GM19351 (cell line): ENCODE measurements around the gene CHD2.
"Not testable (repeated sequence)": the region's sequence is repeated elsewhere in the genome, so short reads cannot be mapped to it uniquely, and the experiment has no call there.

Experiments used
- ATAC-seq: cut with Tn5 transposase; IDR thresholded peaks from one replicate; pipeline ENCODE4 v1.9.1; 2021; ENCODE audit warnings: mild to moderate bottlenecking, moderate library complexity; ENCODE audit not compliant: unreplicated experiment

CHD2 gene

DNA sequence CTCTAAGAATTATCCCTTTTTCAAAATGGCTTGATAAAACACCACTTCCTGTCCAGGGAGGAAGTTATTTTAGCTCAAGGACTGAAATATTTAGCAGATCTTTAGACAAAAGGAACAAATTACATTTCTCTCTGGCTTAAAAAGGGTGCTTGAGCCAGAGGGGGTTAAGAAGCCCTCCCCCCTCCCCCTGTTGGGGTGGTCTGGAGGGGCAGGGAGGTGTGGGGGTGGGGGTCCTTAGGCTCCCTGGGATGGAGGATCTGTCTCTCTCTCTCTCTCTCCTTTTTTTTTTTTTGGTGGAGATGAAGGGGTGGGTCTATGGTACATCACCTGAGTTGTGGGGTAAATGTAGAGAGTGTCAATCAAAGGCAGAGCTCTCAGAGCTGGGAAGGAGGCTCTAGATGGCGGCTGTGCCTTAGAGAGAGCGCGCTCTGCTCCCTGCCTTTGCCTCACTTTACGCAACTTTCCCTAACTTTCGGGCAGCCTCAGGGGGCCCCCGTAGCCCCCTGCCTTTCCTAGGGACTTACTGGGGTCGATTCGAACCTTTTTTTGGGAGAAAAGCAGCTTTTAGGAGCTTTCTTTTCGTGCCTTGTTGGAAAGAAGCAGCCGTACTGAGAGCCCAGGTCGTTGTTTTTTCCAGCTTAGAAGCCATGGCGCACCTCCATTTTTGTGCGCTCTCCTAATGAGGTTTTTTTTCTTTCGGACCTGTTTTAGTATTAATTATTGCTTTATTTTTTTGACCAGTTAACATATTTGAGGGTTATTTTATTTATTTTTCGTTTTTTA lies at the start of gene CHD2:
CHD2 (plus strand) TSS at position 377 of the 783 bp plus-strand sequence. CDS start 914 bp downstream, outside the sequence.
- ATAC-seq, result peak; percentile 66

DNA sequence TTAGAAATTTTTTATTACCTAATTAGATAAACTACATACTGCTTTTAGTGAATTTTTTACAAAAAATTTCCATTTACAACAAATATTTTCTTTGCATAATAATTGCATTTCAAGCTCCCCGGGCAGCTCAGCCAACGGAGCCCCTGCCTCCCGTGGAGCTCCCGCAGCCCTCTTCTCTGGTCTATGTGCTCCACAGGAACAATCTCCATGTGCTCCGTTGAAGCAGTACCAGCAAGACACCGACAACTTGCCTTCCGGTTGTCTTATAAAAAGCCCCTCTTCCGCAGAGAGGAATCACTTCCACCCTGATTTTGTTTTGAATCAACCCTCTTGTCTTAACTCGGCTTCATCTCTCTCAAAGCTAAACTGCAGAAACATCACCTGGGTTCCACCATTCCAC lies 46.9 kb upstream of the CHD2 start:
- no peak for ATAC-seq

GRCh38 chr15:92861742-92862141 lies 38.4 kb upstream of the CHD2 start:
- ATAC-seq, result no peak

DNA sequence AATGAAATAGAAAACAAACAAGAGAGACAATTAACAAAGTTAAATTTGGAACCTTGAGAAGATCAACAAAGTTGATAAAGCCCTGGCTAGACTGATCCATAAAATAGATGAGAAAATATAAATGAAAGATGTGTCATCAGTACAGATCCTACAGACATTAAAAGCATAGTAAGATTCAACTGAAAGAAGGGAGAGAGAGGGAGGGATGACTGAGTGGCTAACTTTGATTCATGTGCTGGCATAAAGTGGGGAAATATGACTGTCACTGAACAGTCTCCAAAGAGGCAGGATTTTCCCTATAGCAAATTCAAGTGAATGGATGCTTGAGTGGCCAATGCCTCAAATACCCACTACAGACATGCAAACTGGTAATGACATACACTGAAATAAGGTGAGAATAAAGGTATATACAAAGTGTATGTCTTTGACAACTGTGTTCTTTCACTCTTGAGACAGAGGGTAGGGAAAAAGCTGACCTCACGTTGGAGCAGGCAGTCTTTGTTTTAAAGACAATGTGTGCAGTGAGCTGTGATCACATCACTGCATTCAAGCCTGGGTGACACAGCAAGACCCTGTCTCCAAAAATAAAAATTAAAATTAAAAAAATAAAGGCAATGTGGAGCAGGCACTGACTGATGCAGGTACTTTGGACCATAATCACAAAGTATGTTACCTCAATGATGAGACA lies 35.9 kb upstream of the CHD2 start:
- ATAC-seq, result no peak

GRCh38 chr15:92869263-92869940 lies 30.7 kb upstream of the CHD2 start:
- ATAC-seq, result no peak

DNA sequence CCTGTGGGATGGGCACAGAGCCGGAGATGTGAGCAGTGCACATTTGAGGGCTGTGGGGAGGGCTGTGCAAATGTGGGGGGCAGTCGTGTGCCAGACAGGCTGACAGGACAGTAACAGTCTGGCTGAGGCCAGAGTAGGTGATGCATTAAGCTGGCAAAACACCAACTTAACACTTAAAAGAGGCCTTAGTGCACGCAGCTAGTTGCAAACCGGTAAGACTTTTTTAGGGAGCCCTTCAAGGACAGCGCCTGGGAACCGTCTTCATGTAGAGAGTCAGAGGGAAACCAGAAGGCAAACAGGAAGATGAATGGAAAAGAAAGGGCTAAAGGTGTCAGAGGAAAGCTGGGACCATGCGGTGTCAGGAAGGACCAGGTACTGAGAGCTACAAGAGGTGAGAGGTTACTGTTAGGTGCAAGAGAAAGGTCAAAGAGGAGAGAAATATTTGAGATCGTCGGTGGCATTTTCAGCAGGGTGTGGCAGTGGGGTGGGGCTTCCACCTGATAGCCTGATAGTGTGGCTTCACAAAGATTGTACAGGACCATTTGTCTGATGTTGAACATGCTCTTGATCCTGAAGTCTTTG lies 30.0 kb upstream of the CHD2 start:
- ATAC-seq, result no peak

DNA sequence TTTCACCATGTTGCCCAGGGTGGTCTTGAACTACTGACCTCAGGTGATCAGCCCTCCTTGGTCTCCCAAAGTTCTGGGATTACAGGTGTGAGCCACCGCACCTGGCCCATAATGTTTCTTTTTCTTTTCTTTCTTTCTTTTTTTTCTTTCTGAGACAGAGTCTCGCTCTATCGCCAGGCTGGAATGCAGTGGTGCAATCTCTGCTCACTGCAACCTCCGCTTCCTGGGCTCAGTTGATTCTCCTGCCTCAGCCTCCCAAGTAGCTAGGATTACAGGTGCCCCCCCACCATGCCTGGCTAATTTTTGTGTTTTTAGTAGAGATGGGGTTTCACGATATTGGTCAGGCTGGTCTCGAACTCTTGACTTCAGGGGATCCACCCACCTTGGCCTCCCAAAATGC lies 27.2 kb upstream of the CHD2 start:
- ATAC-seq, result not testable (repeated sequence)

DNA sequence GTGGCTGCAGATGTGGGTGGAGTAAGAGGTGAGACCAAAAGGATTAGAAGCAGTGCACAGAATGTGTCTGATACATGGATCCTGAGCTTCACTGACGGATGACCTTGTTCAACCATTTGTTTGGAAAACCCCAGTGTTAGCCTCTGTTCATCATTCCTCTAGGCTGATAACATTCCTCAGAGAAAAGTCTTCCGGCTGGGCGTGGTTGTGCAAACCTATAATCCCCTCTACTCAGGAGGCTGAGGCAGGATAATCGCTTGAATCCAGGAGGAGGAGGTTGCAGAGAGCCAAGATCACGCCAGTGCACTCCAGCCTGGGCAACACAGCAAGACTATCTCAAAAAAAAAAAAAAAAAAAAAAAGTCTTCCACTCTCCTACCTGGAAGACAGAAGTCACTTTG lies 23.1 kb upstream of the CHD2 start:
- no peak for ATAC-seq

GRCh38 chr15:92877416-92877815 lies 22.7 kb upstream of the CHD2 start:
- ATAC-seq, result no peak

GRCh38 chr15:92878593-92879053 lies 21.5 kb upstream of the CHD2 start:
- no peak for ATAC-seq

GRCh38 chr15:92879949-92880725 lies 20.0 kb upstream of the CHD2 start:
- ATAC-seq, result no peak

DNA sequence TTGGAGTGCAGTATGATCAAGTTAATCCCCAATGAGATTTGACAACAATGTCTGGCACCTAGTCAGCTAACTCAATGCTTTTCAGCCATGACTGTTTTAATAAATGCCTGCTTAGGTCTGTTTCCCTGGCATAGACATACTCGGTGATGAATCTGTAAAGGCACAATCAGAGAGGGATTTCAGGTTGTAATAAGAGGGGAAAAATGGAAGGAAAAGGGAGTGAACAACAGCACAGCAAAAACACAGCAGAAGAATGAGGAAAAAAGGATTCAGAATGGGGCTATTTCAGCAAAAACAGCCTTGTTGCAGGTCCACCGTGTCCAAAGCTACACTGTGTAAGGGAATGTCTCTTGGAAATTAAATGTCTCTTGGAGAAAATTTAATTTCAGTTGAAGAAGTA lies 19.3 kb upstream of the CHD2 start:
- ATAC-seq, result no peak

- no peak for ATAC-seq
These were observed 18.8 kb upstream of the CHD2 start for GRCh38 chr15:92881211-92881754.

DNA sequence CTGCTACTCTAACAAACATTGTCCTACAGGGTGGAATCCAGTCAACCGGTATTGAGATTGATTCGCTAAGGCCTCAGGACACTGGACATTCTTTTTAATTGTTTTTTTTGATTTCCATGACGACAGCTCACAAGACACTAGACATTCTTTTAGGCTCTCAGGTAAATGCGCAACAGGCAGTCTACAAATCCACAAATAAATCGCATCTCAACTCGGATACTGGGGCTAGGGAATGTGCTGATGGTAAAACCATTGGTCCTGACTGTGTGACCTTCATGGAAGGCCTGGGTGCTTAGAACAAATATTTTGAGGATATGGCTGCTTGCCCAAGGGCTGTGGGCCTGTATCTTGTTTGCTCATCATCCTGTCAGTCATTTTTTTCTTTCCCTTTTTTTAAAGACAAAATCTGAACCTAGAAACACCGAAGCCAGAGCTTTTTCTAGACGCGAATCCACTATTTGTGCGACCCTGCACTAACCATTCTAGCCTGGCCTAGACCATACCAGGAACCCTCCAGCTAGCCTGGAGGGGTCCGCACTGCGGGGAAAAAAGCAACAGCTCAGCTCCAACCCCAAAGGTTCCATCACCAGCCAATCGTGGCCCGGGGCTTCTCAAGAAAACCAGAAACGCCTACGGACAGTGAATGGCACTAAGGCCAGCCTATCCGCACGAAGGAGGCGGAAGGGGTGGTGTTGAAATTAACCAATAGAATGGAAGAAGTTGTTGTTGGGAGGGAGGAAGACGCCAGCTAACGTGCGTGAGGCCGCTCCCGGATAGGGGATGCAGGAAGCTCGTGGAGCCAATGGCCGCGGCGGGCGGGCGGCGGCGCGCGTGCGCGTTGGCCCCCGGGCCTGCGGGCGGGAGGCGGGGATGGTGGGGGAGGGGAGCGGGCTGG lies 18.1 kb upstream of the CHD2 start:
- peak; percentile 92 for ATAC-seq

DNA sequence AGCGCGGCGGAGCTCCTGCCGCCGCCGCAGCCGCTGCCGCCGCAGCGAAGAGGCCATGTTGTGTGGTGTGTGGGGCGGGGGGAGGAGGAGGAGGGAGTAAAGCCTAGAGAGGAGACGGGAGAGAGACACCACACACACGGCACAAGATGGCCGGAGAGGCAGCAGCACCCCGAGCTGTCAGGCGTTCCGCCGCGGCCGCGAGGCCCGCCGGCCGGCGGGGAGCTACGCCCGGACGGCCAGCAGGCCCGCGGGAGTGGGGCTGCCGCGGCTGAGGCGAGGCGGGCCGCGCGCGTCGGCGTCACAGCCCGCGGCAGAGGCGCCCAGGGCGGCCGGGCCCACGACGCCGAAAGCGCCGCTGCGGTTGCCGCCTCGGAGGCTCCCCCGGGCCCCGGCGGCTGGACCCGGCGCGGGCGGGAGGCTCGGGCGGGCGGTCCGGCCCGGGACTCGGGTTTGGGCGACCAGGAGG lies 17.4 kb upstream of the CHD2 start:
- ATAC-seq, result peak; percentile 52

- no peak for ATAC-seq
These were observed 16.8 kb upstream of the CHD2 start for GRCh38 chr15:92883163-92883875.

DNA sequence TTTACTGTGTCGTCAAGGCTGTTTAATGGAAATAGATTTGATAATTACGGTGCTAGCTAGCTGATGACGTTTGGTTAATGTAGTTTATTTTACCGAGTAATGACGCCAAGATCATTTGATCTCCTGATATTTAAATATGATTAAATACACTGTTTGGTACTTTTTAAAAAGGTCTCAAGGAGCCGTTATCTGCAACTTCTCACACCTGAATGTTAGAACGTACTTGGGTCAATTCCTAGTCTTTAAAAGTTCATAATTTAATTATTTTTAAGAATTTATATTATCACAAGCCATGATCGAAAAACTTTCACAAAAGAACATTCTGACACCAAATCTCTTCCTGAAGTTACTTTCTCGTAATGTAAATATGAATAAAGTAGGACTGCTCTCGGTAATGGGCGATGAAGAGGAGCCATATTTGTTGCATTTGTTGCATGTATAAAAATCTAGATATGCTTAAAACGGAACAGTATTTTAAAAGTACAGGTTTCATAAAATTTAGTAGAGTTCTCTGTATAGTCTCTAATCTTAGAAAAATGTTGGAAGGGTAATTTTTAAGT lies 16.2 kb upstream of the CHD2 start:
- no peak for ATAC-seq
